Activated T-cell treated with anti-CD3 and anti-CD28 coated beads, Interleukin-2, amount 50 U/mL, for 4 hours (primary cell): ENCODE data around the gene TXNRD3. TPM values are rescaled to one million over a fixed set of nuclear protein-coding genes. Genes with fewer than 3 reads are reported as not detected.
"Not testable (repeated sequence)": the region's sequence is repeated elsewhere in the genome, so short reads cannot be mapped to it uniquely, and the experiment has no call there.

Source experiments
- ATAC-seq, 2 donors: fragments of 200-7000 bp; cut with Tn5 transposase; one replicate each; pipeline ENCODE4 v1.10.0; 2021
- DNase-seq: peaks from one replicate; pipeline ENCODE4 v3.0.0-alpha.2; 2020
- H3K27me3 Mint-ChIP-seq: one replicate; pipeline ENCODE4 v1.8.0; 2021; ENCODE audit warnings: low read depth, mixed read lengths
- H3K36me3 Mint-ChIP-seq: one replicate; pipeline ENCODE4 v1.8.0; 2022; ENCODE audit warnings: mixed read lengths; ENCODE audit not compliant: insufficient read depth
- H3K4me1 Mint-ChIP-seq: one replicate; pipeline ENCODE4 v1.8.0; 2021; ENCODE audit warnings: low read depth, mixed read lengths
- H3K4me3 Mint-ChIP-seq: one replicate; pipeline ENCODE4 v1.8.0; 2021; ENCODE audit warnings: mild to moderate bottlenecking, moderate library complexity, mixed read lengths
- H3K9me3 Mint-ChIP-seq: one replicate; pipeline ENCODE4 v1.8.0; 2021; ENCODE audit warnings: mixed read lengths
- total RNA-seq, 3 donors: library from RNA; stranded (reverse); gene quantifications; one replicate each; pipeline ENCODE4 v1.2.1, GENCODE V29; 2021

Gene TXNRD3
- total RNA-seq, 3 donors from 2014 or later: 0.76 to 2.3 (median 1.4) TPM

DNA sequence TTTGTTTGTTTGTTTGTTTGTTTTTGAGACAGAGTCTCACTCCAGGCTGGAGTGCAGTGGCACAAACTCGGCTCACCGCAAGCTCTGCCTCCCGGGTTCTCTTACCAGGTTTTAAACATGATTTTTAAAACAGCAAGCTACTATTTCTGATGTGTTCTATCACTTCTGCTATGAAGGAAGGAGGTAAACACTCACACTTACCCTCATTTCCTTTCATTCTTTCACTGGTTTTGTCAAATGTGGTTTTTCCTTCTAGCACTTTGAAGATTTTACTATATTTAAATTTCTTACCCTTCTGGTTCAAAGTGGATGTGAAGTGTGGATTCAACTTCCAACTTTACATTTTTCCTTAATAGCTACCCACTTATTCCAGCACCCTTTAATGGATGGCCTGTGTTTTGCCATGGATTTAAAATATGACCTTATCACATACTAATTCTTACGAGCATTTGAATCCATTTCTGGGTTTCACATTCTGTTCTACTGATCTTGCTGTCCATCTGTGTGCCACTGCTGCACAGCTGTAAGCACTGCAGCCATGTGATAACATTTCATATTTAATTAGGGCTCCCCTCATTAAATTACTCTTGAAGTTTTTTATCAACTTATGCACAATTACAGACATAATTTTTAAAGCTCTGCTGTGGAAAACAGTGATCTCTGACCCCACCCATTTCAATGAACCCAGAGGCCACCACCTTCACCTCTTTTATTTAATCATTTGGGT, 42.3 kb downstream of the TXNRD3 start:
- peaks cover 3% of the 10 kb centered on the region for H3K27me3 Mint-ChIP-seq
- H3K4me3 Mint-ChIP-seq: no peak overlapping the region
- peaks cover 10% of the 10 kb centered on the region for H3K36me3 Mint-ChIP-seq
- H3K9me3 Mint-ChIP-seq: no peaks in the 10 kb centered on the region
- ATAC-seq (no peak), DNase-seq (no peak)
- peaks cover 17% of the 10 kb centered on the region for H3K4me1 Mint-ChIP-seq

DNA sequence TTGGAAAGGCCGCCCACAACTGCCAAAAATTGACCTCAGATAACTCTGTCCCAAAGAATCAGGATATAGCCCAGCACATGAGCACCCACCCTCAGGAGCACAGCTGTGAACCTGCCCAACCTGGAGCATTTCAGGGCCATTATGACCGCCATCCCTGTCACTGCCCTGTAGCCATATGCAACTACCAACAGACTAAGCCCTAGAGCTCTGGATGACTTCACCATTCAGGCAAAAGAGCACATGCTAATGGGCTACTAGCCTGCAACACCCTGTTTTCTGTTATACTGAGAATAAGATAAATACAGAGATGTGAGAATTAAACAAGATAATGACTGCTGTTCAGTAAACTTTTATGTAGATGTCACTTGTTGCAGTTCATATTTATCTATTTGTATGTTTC, 45.0 kb downstream of the TXNRD3 start:
- H3K36me3 Mint-ChIP-seq: peaks cover 3% of the 10 kb centered on the region
- H3K9me3 Mint-ChIP-seq: no peaks in the 10 kb centered on the region
- H3K4me3 Mint-ChIP-seq: no peak overlapping the region
- no peaks in the 10 kb centered on the region for H3K27me3 Mint-ChIP-seq
- DNase-seq: no peak
- ATAC-seq: no peak
- H3K4me1 Mint-ChIP-seq: peaks cover 19% of the 10 kb centered on the region

DNA sequence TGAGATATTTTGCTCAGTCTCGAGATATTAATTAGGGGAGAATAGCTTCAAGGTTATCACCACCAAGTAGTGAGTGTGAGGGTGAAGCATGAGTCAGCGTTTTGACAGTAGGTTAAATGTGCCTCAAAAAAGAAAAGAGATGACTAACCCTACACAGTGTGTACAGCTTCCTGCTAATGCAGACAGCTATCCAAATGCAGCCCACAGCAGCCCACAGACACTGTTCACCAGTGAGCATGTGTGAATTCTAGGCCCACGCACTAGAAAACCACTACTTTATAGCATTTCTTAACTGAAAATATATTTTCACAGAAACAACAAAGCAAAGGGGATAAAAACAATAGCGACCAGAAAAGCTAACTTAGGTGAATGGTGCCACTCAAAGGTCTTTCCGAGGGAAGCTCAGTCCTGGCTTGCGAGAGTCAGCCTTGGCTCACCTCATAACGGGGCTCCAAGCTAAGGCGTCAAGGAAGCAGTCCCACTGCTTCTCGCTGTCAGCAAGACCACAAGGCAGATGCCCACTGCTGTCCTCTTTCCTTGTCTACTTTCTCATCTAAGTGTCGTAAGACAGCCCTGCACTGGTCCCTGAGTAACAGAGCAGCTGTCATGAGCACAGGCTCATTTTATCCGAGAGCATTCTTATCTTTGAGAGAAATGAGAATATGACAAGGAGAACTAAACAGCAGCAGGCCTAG, 47.6 kb downstream of the TXNRD3 start:
- Mint-ChIP-seq H3K36me3 (peaks cover 3% of the 10 kb centered on the region), H3K4me1 (peaks cover 5% of the 10 kb centered on the region), H3K9me3 (no peaks in the 10 kb centered on the region), H3K27me3 (peaks cover 5% of the 10 kb centered on the region), H3K4me3 (no peak overlapping the region)
- ATAC-seq: peak; percentile 62 to 95
- DNase-seq: no peak

DNA sequence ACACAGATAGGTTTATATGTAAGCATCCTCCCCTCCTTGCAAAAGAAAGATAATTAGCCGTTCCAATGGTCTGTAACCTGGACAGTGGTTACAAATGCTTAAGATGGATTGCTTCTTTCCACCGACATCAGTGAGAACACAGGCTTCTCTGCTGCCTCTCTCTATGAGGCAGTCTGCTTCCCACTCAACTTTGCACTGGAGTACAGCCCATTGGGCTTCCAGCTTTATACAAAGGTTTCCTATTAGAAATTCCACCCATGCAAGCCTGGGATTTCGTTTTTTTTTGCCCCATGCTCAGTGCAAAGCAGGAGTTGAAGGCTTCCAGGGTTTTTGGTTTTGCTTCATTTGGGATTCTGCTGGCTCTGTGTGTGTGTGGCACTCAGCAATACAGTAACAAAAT, 48.9 kb downstream of the TXNRD3 start:
- Mint-ChIP-seq H3K27me3 (peaks cover 8% of the 10 kb centered on the region), H3K9me3 (no peaks in the 10 kb centered on the region), H3K36me3 (peaks cover 3% of the 10 kb centered on the region), H3K4me1 (peaks cover 3% of the 10 kb centered on the region), H3K4me3 (no peak overlapping the region)
- DNase-seq (no peak), ATAC-seq (no peak)

DNA sequence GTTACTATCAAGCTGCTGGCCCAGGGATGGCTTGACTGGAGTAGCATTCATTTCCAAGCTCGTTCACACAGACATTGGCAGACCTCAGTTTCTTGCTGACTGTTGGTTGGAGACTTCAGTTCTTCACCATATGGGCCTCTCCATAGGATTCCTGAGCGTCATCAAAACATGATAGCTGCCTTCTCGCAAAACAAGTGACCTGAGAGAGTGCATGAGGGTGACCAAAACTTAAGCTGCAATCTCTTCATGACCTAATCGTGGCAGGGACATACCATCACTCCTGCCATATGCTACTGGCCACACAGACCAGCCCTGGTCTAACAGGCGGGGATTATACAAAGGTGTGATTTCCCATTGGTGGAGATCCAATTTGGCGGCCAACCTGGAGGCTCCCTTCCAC, 50.2 kb downstream of the TXNRD3 start:
- Mint-ChIP-seq H3K4me3 (no peak overlapping the region), H3K36me3 (peaks cover 3% of the 10 kb centered on the region), H3K27me3 (peaks cover 8% of the 10 kb centered on the region), H3K4me1 (peaks cover 3% of the 10 kb centered on the region), H3K9me3 (no peaks in the 10 kb centered on the region)
- DNase-seq (no peak), ATAC-seq (no peak)

DNA sequence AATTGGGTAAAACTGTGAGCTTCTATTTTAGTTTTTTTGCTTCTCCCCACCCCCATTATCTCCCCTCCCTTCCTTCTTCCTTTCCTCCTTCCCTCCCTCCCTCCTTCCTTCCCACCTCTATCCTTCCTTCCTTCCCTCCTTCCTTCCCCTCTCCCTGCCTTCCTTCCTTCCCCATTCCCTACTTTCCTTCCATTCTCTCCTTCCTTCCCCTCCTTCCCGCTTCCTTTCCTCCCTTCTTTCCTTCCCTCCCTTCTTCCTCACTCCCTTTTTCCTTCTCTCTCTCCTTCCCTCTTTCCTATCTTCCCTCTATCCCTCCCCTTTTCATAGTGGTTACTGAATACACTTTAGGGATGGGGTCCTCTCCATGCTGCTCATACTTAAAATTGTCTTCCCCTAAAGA, 55.8 kb downstream of the TXNRD3 start:
- Mint-ChIP-seq H3K27me3 (peaks cover 11% of the 10 kb centered on the region), H3K36me3 (no peaks in the 10 kb centered on the region)

DNA sequence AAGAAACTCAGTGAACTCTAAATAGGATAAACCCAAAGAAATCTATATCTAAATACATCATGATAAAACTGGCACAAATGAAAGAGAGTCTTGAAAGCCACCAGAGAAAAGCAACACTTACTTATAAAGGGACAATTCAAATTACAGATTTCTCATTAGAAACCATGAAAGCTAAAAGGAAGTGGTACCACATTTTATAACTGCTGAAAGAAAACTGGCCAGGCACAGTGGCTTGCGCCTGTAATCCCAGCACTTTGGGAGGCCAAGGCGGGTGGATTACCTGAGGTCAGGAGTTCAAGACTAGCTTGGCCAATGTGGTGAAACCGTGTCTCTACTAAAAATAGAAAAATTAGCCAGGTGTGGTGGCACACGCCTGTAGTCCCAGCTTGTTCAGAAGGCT, 59.4 kb downstream of the TXNRD3 start:
- H3K4me3 Mint-ChIP-seq, H3K27me3 Mint-ChIP-seq, H3K4me1 Mint-ChIP-seq, H3K36me3 Mint-ChIP-seq, DNase-seq, ATAC-seq: not testable (repeated sequence)
- peaks cover 12% of the 10 kb centered on the region for H3K9me3 Mint-ChIP-seq

More for the DNA sequence above, 55.8 kb downstream of the TXNRD3 start:
- H3K4me1 Mint-ChIP-seq: no peaks in the 10 kb centered on the region
- DNase-seq (no peak), ATAC-seq (no peak)
- peaks cover 5% of the 10 kb centered on the region for H3K9me3 Mint-ChIP-seq
- no peak overlapping the region for H3K4me3 Mint-ChIP-seq

DNA sequence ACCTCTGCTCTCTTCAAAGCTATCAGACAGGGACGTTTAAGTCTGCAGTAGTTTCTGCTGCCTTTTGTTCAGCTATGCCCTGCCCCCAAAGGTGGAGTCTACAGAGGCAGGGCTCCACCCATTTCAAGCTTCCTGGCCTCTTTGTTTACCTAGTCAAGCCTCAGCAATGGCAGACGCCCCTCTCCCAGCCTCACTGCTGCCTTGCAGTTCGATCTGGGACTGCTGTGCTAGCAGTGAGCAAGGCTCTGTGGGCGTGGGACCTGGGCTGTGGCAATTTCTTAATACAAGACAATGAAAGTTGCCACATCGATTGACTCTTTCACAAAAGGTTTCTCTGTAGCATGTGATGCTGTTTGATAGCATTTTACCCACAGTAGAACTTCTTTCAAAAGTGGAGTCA, 63.4 kb downstream of the TXNRD3 start:
- H3K4me1 Mint-ChIP-seq, ATAC-seq, H3K27me3 Mint-ChIP-seq, DNase-seq, H3K36me3 Mint-ChIP-seq, H3K4me3 Mint-ChIP-seq: not testable (repeated sequence)
- peaks cover 20% of the 10 kb centered on the region for H3K9me3 Mint-ChIP-seq

DNA sequence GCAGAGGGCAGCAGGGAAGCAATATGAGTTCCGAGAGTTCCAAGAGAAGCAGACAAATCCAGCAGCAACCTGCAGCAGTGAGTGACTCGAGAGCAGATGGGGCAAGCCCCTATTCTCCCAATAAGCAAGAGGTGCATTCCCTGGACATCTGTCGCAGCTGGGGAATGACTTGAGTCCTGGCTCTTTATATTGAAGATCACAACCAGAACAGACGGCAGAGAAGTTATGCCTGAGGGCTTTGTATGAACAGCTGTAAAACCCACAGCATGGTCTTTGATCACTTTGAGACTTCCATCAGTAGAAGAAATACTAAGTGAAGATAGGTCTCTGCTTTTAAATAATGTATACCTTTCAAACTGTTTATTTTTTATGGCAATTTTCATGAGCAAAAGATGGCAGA, 72.6 kb downstream of the TXNRD3 start:
- Mint-ChIP-seq H3K4me3 (no peak overlapping the region), H3K4me1 (no peaks in the 10 kb centered on the region), H3K36me3 (no peaks in the 10 kb centered on the region), H3K9me3 (peaks cover 5% of the 10 kb centered on the region), H3K27me3 (peaks cover 3% of the 10 kb centered on the region)
- ATAC-seq (no peak), DNase-seq (no peak)

DNA sequence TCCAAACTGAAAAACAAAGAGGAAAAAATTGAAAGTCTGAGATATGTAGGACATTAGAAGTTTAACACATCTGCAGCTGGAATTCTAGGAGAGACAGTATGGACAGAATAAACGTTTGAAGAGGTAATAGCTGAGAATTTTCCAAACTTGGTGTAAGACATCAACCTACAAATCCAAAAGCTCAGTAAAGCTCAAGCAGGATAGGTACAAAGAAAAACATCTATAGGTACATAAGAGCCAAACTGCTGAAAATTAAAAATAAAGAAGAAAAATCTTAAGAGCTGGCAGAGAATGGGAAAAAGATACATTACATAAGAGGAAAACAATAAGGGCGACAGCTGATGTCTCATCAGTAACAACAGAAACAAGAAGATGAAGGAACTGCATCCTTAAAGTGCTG, 73.4 kb downstream of the TXNRD3 start:
- peaks cover 5% of the 10 kb centered on the region for H3K9me3 Mint-ChIP-seq

DNA sequence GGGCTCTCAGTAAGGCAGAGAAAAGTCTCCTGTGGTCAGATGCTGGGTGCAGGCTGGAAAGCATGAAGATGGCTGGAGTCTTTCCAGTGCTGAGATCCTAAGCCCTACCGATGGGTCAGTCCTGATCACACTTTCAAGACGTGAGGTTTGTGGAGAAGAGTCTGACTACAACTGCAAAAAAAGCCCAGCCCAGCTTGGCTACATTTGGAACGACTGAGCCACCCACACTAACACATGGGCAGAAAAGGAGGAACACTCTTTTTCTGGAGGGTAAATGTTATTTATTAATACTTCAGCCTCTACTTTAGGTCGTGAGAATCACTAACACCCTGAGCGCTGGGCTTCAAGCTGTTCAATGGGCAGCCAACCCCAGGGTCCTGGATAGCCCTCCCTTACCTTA, 74.2 kb downstream of the TXNRD3 start:
- H3K36me3 Mint-ChIP-seq: no peaks in the 10 kb centered on the region
- H3K4me3 Mint-ChIP-seq: no peak overlapping the region
- no peaks in the 10 kb centered on the region for H3K4me1 Mint-ChIP-seq
- no peak for ATAC-seq
- H3K9me3 Mint-ChIP-seq: peaks cover 5% of the 10 kb centered on the region
- peaks cover 6% of the 10 kb centered on the region for H3K27me3 Mint-ChIP-seq
- no peak for DNase-seq

More for the DNA sequence above, 73.4 kb downstream of the TXNRD3 start:
- DNase-seq (no peak), ATAC-seq (no peak)
- no peak overlapping the region for H3K4me3 Mint-ChIP-seq
- H3K4me1 Mint-ChIP-seq: no peaks in the 10 kb centered on the region
- H3K27me3 Mint-ChIP-seq: peaks cover 6% of the 10 kb centered on the region
- no peaks in the 10 kb centered on the region for H3K36me3 Mint-ChIP-seq

DNA sequence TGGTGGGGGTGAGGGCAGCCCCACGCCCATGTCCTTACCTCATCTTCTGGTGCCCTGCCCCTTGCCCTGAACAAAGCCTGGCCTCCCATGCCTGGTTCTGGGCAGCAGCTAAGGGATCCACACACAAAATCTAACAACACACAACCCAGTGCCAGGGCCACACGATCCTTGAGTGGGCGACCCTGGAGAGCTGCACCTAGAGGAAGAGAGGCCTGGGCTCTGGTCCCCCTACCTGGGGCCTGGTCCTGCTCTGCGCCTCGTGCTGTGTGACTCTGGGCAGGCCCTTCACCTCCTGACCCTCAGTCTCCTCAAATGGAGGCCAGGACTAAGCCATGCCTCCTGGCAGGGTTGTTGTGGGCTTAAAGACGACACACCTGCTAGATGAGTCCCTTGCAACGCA, 76.2 kb downstream of the TXNRD3 start:
- Mint-ChIP-seq H3K36me3 (no peaks in the 10 kb centered on the region), H3K4me1 (no peaks in the 10 kb centered on the region), H3K4me3 (no peak overlapping the region), H3K9me3 (no peaks in the 10 kb centered on the region), H3K27me3 (peaks cover 12% of the 10 kb centered on the region)
- DNase-seq (no peak), ATAC-seq (no peak)

DNA sequence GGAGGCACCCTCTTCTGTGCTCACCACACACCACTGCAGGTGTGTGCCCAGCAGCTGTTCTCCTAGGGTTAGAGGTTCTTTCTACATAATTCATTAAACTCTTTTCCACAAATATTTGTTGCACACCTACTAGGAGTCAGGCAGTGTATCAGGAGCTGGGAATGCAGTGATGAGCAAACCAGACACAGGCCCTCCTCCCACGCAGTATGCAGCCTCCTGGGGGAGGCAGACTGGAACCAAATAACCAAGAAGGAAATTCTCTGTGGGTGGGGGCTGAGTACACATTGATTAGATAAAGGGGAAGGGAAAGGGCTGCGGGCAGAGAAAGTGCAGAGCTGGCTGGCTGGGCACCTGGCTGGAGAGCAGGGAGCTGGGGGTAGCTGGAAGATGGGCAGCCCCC, 77.7 kb downstream of the TXNRD3 start:
- no peaks in the 10 kb centered on the region for H3K4me1 Mint-ChIP-seq
- DNase-seq: no peak
- ATAC-seq: no peak
- H3K27me3 Mint-ChIP-seq: peaks cover 13% of the 10 kb centered on the region
- no peak overlapping the region for H3K4me3 Mint-ChIP-seq
- H3K36me3 Mint-ChIP-seq: no peaks in the 10 kb centered on the region
- H3K9me3 Mint-ChIP-seq: no peaks in the 10 kb centered on the region

DNA sequence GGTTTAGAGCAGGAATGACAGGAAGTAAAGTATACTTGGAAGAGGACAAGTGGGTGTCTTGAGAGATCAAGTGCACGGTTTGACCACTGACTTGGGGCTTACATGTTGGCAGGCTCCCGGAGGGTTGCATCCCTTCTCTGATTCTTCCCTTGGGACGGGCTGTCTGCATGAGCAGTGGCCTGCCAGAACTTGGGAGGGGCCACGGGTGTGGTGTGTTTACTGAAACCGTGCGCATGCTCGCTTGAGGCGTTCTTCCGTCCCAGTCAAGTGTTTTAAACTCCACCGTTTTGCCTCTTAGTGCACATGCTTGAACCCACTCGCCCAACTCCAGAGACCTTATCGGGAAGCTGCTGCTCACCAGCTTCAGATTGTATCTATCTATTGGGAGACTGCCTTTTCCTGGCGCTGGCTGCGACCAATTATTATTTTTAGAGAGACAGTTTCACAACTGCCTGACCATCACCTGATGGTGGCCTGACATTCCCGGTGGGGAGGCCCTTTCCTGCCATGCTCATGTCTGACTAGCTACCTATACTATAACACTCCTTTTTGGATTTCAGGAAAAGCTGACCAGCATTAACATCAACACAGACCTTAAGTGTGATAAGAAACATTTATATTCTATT, 81.3 kb downstream of the TXNRD3 start:
- no peaks in the 10 kb centered on the region for H3K4me1 Mint-ChIP-seq
- no peaks in the 10 kb centered on the region for H3K9me3 Mint-ChIP-seq
- peaks cover 11% of the 10 kb centered on the region for H3K27me3 Mint-ChIP-seq
- no peak overlapping the region for H3K4me3 Mint-ChIP-seq
- DNase-seq (no peak), ATAC-seq (no peak)
- H3K36me3 Mint-ChIP-seq: no peaks in the 10 kb centered on the region

DNA sequence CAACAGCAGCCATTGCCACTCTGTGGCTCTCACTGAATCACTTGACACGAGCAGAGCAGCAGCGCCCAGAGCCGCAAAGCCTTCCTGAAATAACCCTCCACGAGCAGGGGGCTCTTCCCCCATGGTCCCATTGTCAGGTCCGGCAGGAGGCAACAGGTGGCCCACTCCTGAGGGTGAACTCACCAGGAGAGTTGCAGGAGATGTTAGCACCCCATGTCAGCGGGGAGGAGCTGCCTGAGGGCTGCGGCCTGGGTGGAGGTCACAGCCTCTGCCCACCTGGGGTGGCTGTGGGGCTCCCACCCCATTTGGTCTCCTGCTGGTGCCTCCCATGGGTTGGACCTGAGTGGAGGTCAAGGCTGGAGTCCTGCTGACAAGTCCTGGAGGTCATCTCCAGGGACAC, 83.8 kb downstream of the TXNRD3 start:
- Mint-ChIP-seq H3K4me1 (no peaks in the 10 kb centered on the region), H3K9me3 (no peaks in the 10 kb centered on the region), H3K27me3 (peaks cover 15% of the 10 kb centered on the region), H3K4me3 (no peak overlapping the region), H3K36me3 (no peaks in the 10 kb centered on the region)
- DNase-seq: no peak
- ATAC-seq: no peak
